GM12873 (cell line): ENCODE measurements around the gene ST6GALNAC5.

Experiments used
- CTCF ChIP-seq: IDR thresholded peaks from 2 replicates; pipeline ENCODE4 v1.5.1; 2012; ENCODE audit warnings: low read depth, mild to moderate bottlenecking, moderate library complexity, low read length, control low read depth; ENCODE audit not compliant: insufficient read depth; ENCODE audit errors: missing control alignments

The ST6GALNAC5 gene

GRCh38 chr1:76867342-76868130 is at the start of gene ST6GALNAC5:
TSS of gene ST6GALNAC5 (plus strand) at chr1:76867480.
- no peak for TF ChIP-seq CTCF

GRCh38 chr1:76820028-76820427 is 47.3 kb upstream of the ST6GALNAC5 start:
- no peak for TF ChIP-seq CTCF

- no peak for TF ChIP-seq CTCF
Observed at GRCh38 chr1:76824106-76824505, 43.2 kb upstream of the ST6GALNAC5 start.

DNA sequence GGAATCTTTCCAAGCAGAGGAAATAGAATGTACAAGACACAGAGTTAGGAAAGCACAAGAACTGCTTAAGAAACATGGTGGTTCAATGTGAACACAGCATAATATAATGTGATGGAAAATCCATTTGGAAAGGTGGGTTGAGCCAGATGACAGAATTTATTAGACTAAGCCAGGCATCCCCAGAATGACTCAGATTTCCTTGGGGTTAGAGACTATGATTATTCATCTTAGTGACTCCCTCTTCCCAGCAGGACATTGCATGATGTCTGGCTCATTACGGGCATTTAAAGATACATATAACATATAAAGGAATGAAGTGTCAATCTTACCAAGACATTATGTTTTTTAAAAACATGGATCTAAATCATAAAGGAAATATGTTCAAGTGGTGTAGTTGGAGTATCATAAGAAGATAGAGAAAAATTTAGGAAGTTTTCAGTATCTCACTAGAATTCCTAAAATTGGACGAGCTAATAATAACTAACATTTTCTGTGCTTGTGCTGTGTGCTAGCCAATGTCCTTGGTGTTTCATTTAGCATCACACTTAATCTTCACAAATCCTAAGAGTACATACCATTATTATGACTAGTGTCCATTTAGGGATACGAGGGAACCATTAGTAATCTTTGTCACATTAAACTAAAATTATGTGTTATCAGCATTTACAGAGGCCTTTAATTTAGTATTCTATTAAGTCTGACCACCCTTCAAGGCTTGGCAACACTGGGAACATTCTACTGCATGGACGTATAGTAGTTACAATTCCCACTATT is 41.0 kb upstream of the ST6GALNAC5 start:
- TF ChIP-seq CTCF = no peak

DNA sequence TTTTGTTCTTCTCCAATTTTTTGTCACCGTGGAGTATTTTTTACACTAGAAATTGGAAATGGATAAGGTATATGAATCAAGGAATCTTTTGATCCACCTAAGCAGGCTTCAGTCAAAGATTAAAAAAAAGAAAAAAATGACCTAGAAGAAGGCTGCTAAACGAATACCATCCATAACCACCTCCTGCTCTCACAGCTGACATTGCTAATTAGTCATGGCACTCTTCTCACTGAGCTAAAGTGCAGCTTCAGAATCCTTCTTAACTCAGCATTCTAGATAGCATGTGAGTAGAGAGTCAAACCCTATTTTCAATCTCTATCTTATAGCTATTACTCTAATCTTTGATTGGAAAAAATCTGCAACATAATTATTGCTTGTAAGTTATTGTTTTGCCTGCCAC is 40.2 kb upstream of the ST6GALNAC5 start:
- TF ChIP-seq CTCF = no peak

DNA sequence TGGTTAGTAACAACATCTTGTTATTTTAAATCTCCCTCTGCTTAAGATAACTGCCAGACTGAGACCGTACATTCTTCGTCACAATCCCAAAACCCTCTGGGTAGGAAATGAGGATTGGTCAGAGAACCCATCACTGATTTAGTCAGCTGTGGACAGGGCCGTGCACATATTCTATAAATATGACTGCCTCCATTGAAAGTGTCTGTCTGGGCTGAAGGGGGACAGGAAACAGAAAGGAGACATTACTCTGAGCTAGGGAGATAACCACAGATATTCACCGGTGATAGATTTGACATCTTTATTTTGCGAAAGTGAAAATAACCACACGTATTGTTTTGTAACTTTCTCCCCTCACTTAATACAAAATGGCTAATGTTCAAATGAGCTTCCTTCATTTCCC is 36.9 kb upstream of the ST6GALNAC5 start:
- TF ChIP-seq CTCF = no peak

GRCh38 chr1:76832521-76832920 is 34.8 kb upstream of the ST6GALNAC5 start:
- no peak for TF ChIP-seq CTCF
